Measurements from ENCODE around the gene PYCR2. TPM values are rescaled to one million over a fixed set of nuclear protein-coding genes. Genes with fewer than 3 reads are reported as not detected.

Gene PYCR2
- total RNA-seq, result 40.1 and 44.2 TPM in 2 replicates

DNA sequence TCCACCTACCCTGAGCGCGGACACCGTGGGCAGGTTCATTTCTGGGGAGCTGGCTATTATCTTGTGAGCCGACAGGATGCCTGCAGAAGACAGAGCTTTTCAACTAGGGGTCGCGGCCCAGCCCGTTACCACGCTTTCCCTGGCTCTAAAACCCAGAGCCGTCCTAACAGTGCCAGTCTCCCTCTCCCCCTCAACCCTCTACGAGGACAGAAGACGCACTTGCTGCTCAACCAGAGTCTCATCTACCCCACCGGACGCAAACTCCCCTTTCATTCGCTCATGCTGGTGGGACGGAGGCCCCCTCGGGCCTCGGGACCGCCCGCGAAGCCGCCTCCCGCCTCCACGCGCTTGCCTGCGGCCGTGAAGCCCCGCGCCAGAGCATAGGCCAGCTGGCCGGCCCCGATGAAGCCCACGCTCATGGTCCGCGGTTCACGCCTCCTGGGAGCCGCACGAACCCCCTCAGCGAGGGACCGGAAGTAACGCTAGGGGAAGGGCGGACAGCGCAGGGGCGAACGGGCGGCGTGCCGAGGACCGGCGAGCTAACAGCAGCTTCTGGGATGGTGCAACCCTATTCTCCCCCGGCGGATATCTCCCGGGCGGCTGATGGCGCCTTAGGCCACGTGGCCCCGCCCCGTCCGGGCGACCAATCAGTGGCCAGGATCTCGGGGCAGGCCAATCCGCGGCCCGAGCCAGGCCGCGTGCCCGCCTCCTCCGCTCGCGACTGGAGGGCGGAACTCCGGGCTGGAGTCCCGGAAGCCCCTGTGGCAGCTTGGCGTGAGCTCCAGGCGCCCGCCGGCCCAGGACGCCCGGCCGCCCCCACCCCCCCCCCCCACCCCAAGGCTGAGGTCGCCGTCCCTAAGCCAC is at the start of gene PYCR2:
PYCR2 (minus strand) TSS at position 559 of the 864 bp plus-strand sequence; CDS start at position 419, 140 bp downstream.

DNA sequence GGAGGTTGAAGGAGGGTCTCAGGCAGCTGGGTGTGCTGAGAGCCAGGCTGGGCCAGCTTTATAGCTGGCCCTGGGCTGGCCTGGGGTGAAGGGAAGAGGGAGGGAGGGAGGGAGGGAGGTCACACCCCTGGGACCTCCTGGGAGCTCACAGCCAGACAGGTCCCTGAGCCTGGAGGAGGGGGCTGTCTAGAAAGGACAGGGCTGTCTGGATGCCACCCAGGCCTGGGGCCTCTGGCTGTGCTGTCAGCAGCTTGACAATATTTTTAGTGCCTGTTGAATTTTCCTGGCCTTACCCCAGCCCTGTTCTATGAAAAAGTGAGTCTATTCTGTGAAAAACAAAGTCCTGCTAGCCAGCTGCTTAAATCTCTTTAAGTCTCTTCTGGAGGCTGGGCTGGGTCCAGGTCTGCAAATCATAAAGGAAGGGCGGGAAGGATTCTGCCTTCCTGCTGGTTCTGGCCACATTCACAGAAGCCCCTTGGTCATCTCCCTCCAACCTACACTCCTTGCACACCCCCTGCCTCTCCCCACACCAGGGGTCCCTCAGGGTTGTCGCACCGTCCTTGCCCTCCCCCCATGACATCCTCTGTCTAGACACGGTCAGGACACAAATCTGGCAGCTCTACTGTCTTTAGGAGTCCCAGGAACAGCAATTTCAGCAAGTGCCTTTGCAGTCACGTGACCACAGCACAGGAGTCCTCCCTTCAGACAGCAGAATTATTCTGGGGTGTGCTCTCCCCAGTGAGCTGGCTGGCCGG is 17.3 kb upstream of the PYCR2 start, which contains the start of gene LEFTY2:
LEFTY2 (minus strand) TSS at position 34 of the 755 bp plus-strand sequence. CDS start 80 bp downstream, outside the sequence.

DNA sequence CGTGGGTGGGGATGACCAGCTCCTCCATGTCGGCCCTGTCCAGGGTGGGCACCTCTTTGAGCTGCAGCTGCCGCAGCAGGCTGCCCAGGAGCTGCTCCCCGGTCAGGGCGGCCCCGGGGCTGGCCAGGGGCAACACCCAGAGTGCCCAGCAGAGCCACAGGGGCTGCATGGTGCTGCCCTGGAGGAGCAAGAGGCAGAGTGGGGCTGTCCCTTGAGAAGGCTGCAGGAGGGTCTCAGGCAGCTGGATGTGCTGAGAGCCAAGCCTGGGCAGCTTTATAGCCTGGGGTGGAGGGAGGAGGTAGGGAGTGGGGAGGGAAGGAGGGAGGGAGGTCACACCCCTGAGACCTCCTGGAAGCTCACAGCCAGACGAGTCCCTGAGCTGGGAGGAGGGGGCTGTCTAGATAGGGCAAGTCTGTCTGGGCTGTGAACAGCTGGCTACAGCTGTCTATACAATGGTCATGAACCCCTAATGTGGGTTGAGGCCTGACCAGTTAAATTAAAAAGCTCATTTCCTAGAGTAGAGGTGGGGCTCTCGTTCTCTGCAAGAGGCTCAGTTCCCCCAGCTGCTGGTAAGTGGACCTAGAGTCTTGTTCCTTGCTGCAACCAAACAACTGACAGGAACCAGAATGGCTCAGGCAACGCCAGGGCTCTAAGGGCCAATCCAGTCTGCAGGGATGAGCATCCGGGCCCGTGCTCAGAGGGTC is 35.0 kb downstream of the PYCR2 start, which contains the start of gene LEFTY1:
LEFTY1 (minus strand) TSS at position 249 of the 704 bp plus-strand sequence; CDS start at position 169, 80 bp downstream.

DNA sequence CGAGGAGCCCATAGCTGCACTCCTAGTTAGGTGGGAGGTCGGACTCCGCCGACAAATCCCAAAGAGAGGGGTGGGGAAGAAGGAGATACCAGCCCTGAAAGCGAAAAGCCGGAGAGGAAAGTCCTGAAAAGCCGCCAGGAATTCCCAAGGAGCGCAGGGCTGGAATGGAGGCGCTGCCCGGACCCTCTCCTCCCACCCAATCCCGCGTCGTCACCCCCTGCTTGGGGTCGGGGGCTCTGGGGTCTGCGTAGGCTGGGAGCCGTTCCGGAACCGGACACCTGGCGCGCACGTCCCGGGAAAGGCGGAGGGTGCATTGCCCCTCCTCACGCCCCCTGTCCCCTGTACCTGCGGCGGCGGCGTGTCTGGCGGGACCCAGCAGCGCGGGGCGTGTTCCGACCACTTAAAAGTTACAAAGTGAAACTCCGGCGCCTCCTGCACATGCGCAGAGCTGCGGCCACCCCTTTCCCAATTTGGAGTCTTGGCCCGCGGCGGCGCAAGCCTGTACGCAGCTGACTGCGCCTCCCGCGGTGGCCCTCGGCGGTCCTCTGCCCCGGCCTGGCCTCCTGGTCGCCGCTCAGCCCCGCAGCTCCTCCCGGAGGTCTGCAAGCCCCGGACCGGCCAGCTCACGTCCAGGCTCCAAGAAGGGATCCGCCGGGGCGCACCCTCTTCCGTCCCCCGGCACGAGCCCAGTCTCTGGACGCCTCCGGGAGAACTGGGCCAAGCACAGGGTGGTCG is 41.9 kb downstream of the PYCR2 start, which contains the start of gene TMEM63A:
TMEM63A (minus strand) TSS at position 422 of the 735 bp plus-strand sequence. CDS start 4,800 bp downstream, outside the sequence.

Other genes starting within 250 kb of the PYCR2 start
- gene SRP9, start 146.4 kb downstream of the PYCR2 start, total RNA-seq, result 262 and 343 TPM in 2 replicates
- gene EPHX1, start 114.1 kb downstream of the PYCR2 start, total RNA-seq, result 16.6 and 20.5 TPM in 2 replicates
- gene TMEM63A, start 41.9 kb downstream of the PYCR2 start, total RNA-seq, result 19.6 and 29.4 TPM in 2 replicates
- gene LEFTY1, start 35.1 kb downstream of the PYCR2 start, total RNA-seq, result not detected in 2 replicates
- not detected in 2 replicates for gene LEFTY2, start 17.0 kb upstream of the PYCR2 start, total RNA-seq
- 26.7 TPM in 2 replicates for gene SDE2, start 75.1 kb upstream of the PYCR2 start, total RNA-seq
- 112 and 136 TPM in 2 replicates for gene H3-3A, start 138.5 kb upstream of the PYCR2 start, total RNA-seq

All from smooth muscle cell of the umbilical artery (primary cell).